Immature natural killer cell (primary cell): ENCODE data around the gene KATNB1. TPM values are rescaled to one million over a fixed set of nuclear protein-coding genes. Genes with fewer than 3 reads are reported as not detected.

ENCODE experiments used
- DNase-seq, 3 donors: peaks; one replicate each; pipeline ENCODE4 v3.0.0; 2022; ENCODE audit warnings: mixed read lengths in 1 of 3
- H3K27ac Mint-ChIP-seq, 6 donors: one replicate each; pipeline ENCODE4 v1.8.0; 2020; ENCODE audit warnings: mixed read lengths in 6 of 6, mild to moderate bottlenecking in 5 of 6, inconsistent platforms in 4 of 6, moderate library complexity in 3 of 6
- H3K27me3 Mint-ChIP-seq, 3 donors: one replicate each; pipeline ENCODE4 v1.8.0; 2020 to 2021; ENCODE audit warnings: low read depth in 3 of 3, mild to moderate bottlenecking in 3 of 3, mixed read lengths in 3 of 3, moderate library complexity in 3 of 3, inconsistent platforms in 1 of 3
- H3K36me3 Mint-ChIP-seq, 3 donors: one replicate each; pipeline ENCODE4 v1.8.0; 2020; ENCODE audit warnings: mixed read lengths in 3 of 3, inconsistent platforms in 2 of 3, mild to moderate bottlenecking in 2 of 3
- H3K4me1 Mint-ChIP-seq, 2 donors: one replicate each; pipeline ENCODE4 v1.8.0; 2020; ENCODE audit warnings: inconsistent platforms in 2 of 2, mild to moderate bottlenecking in 2 of 2, mixed read lengths in 2 of 2, moderate library complexity in 1 of 2
- H3K4me3 Mint-ChIP-seq, 5 donors: one replicate each; pipeline ENCODE4 v1.8.0; 2020; ENCODE audit warnings: mild to moderate bottlenecking in 5 of 5, mixed read lengths in 5 of 5, inconsistent platforms in 3 of 5, moderate library complexity in 3 of 5
- H3K9me3 Mint-ChIP-seq, 6 donors: one replicate each; pipeline ENCODE4 v1.8.0; 2020; ENCODE audit warnings: mild to moderate bottlenecking in 6 of 6, mixed read lengths in 6 of 6, inconsistent platforms in 4 of 6, moderate library complexity in 3 of 6
- polyA plus RNA-seq, 3 donors: library from polyadenylated mRNA; unstranded; fragments of 300-500 nt; fragmentation: Illumina TruSeq; gene quantifications; one replicate each; pipeline ENCODE4 v1.2.3, GENCODE V29; 2021

KATNB1 gene
- polyA plus RNA-seq, 3 donors from 2014 or later = 21.6 to 43.9 (median 43.1) TPM

DNA sequence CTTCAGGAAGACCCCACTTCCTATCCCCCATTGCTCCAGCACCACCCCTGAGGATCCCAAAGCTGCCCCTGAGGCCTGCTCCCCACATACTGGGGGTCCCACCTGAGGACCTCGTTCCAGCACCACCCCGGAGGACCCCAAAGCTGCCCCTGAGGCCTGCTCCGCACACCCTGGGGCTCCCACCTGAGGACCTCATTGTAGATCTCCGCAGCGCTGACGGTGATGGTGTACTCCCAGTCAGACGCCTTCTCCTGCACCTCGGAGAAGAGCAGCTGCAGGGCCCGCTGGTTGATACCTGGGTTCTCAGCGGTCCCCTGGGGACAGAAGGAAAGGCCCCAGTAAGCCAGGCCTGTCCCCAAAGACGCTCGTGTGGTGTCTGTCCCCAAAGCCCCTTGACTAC, 26.4 kb downstream of the KATNB1 start:
- Mint-ChIP-seq H3K4me3 (no peak overlapping the region), H3K27ac (peak overlapping the region in 3 of 6 donors; percentile 14 to 48 (median 18)), H3K9me3 (no peaks in the 10 kb centered on the region), H3K36me3 (peaks cover 0 to 7% (median 0%) of the 10 kb centered on the region in 3 donors), H3K4me1 (peaks cover 6 to 14% of the 10 kb centered on the region in 2 donors), H3K27me3 (no peaks in the 10 kb centered on the region)
- no peak for DNase-seq

DNA sequence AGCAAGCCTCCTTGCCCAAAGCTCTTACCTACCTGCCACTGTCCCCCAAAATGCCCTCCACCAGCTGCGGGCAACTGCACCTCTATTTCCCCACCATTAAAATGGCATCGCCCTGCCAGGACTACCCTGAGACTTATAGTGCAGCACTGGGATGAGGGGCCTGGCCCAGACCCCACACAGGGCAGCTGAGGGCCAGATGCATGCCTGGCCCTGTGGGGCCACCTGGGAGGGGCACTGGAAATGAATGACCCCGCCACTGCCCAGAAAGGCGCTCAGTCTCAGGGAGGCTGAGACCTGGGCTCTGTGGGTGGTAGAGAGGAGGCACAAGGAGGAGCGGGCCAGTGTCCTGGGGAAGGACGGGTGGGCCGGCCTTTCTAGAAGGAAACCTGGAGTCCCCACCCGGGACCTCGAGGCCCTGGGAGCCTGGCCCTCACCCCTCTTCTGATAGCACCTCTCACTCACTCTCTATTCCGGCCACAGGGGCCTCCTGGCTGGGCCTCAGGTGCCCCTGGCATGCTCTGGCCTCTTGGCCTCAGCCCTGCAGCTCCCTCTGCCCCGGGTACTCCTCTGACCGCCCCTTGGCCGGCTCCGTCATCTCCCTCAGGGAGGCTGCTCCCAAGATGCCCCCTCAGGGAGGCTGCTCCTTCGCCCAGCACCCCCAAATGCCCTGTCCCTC, 26.9 kb downstream of the KATNB1 start:
- H3K9me3 Mint-ChIP-seq = no peaks in the 10 kb centered on the region
- no peaks in the 10 kb centered on the region for H3K27me3 Mint-ChIP-seq
- no peak overlapping the region for H3K27ac Mint-ChIP-seq
- DNase-seq = no peak
- no peak overlapping the region for H3K4me3 Mint-ChIP-seq
- H3K4me1 Mint-ChIP-seq = peaks cover 6 to 10% of the 10 kb centered on the region in 2 donors
- peaks cover 0 to 8% (median 0%) of the 10 kb centered on the region in 3 donors for H3K36me3 Mint-ChIP-seq

DNA sequence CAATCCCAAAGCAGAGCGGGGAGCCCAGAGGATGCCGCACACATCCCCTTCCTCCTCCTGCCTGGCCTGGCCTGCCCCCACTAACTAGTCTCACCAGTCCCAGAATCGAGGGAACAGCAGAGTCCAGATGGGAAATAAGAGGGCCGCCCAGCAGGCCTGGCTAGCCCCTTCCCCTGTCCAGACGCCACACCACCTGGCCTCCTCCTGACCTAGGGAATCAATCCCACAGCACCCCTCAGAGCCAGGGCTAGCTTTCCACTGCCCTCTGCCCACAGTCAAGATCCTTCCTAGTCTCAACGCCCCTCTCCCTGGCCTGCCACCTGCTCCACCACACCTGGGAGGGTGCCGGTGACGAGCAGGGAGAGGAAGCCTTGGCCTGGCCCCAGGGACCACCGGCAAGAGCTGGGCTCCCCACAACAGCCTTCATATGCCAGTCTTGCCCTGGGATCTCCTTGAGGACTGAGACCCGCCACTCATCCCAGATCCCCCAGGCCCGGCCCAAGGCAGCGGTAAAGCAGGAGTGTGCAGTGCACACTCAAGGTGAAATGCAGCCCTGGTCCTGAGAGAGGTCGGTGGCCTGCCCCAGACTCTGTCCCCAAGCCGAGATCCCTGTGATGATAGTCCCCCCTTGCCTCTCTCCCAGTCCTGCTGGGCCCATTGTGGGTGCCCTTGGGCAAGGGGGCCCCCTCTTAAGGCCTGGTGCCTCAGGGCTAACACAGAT, 27.9 kb downstream of the KATNB1 start:
- H3K36me3 Mint-ChIP-seq = peaks cover 0 to 10% (median 2%) of the 10 kb centered on the region in 3 donors
- H3K4me3 Mint-ChIP-seq = no peak overlapping the region
- DNase-seq = no peak
- H3K9me3 Mint-ChIP-seq = no peaks in the 10 kb centered on the region
- H3K4me1 Mint-ChIP-seq = peaks cover 6% of the 10 kb centered on the region in 2 donors
- no peaks in the 10 kb centered on the region for H3K27me3 Mint-ChIP-seq
- no peak overlapping the region for H3K27ac Mint-ChIP-seq

DNA sequence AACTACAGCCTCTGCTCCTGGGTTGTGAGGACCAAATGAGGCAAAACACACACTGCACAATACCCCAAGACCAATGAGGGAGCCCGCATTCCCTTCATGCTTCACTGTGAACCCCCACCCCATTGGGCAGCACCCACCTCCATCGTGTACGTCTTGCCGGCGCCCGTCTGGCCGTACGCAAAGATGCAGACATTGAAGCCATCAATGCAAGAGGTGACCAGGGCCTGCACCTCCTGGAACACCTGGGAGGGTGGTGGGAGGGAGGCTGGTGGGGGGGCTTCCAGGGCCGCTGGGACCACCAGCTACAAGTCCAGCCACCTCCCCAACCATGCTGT, 28.4 kb downstream of the KATNB1 start:
- Mint-ChIP-seq H3K36me3 (peaks cover 0 to 11% (median 6%) of the 10 kb centered on the region in 3 donors), H3K27ac (no peak overlapping the region)

DNA sequence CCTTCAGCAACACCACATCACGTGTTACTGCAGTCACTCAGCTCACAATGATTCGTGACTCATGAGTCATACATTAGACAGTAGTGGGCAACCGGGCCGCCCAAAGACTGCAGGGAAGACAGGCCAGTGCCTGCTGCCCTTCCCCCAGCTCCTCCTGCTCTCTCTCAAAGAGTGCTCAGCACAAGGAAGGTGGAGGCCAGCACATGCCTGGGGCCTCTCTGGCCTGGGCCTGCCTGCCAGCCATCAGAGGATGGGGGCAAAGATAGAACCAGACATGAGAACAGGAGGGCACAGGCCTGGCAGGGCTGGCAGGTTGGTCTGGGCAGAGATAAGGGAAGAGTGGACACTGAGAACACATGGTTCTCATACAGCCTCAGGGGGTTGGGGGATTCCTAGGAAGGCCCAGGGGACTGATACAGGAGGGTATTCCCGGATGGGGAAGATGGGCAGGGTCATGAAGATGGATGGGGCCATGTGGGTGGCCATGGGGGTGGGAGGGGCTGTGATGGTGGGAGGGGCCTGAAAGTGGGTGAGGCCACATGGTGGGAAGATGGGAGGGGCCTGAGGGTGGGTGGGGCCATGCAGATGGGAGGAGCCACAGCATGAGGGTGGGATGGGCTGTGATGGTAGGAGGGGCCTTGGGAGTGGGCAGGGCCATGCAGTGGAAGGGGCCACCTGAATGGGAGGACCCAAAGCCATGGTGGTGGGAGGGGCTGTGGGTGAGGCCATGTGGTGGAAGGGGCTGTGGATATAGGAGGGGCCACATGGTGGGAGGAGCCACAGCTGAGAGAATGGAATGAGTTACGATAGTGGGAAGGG, 29.0 kb downstream of the KATNB1 start:
- no peaks in the 10 kb centered on the region for H3K27me3 Mint-ChIP-seq
- peak overlapping the region in 2 of 6 donors; percentile 17 to 45 for H3K27ac Mint-ChIP-seq
- peak; percentile 32 to 38 (median 37) for DNase-seq
- H3K9me3 Mint-ChIP-seq = no peaks in the 10 kb centered on the region
- peaks cover 0 to 5% of the 10 kb centered on the region in 2 donors for H3K4me1 Mint-ChIP-seq
- H3K36me3 Mint-ChIP-seq = peaks cover 0 to 11% (median 6%) of the 10 kb centered on the region in 3 donors
- H3K4me3 Mint-ChIP-seq = no peak overlapping the region

More for the DNA sequence above, 28.4 kb downstream of the KATNB1 start:
- DNase-seq = no peak
- peaks cover 2 to 6% of the 10 kb centered on the region in 2 donors for H3K4me1 Mint-ChIP-seq
- no peaks in the 10 kb centered on the region for H3K27me3 Mint-ChIP-seq
- H3K4me3 Mint-ChIP-seq = no peak overlapping the region
- no peaks in the 10 kb centered on the region for H3K9me3 Mint-ChIP-seq

DNA sequence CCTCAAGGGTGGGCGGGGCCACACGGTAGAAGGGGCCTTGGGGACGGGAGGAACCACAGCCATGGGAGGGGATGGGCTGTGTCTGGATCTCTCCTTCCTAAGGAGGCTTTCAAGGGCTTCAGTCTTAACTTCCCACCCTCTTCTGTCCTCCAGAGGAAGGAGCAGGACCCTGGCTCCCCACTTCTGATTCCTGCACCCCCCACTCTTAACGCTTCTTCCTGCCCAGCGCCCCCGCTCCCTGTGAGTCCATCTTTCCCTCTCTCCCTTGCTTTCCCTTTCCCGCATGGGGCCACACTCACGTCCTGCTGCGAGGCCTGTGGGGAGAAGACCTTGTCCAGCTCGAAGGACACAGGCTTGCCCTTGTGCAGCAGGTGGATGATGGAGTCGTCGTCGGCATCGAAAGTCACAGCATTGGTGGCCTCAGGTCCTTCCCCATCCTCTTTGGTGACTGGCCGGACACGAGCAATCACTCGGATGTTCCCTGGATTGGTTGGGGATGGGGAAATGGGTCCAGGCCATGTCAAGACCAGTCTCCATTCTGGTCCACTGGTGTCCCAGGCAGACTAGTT, 29.7 kb downstream of the KATNB1 start:
- peaks cover 0 to 6% (median 6%) of the 10 kb centered on the region in 3 donors for H3K36me3 Mint-ChIP-seq
- H3K9me3 Mint-ChIP-seq = no peaks in the 10 kb centered on the region
- no peaks in the 10 kb centered on the region for H3K27me3 Mint-ChIP-seq
- H3K4me3 Mint-ChIP-seq = no peak overlapping the region
- no peaks in the 10 kb centered on the region for H3K4me1 Mint-ChIP-seq
- no peak overlapping the region for H3K27ac Mint-ChIP-seq
- DNase-seq = no peak

- Mint-ChIP-seq H3K4me3 (no peak overlapping the region), H3K4me1 (no peaks in the 10 kb centered on the region), H3K27ac (no peak overlapping the region), H3K27me3 (peaks cover 0 to 4% (median 0%) of the 10 kb centered on the region in 3 donors), H3K9me3 (no peaks in the 10 kb centered on the region), H3K36me3 (peaks cover 0 to 9% (median 6%) of the 10 kb centered on the region in 3 donors)
- DNase-seq = no peak
Observed at GRCh38 chr16:57766714-57767348, 31.3 kb downstream of the KATNB1 start.

DNA sequence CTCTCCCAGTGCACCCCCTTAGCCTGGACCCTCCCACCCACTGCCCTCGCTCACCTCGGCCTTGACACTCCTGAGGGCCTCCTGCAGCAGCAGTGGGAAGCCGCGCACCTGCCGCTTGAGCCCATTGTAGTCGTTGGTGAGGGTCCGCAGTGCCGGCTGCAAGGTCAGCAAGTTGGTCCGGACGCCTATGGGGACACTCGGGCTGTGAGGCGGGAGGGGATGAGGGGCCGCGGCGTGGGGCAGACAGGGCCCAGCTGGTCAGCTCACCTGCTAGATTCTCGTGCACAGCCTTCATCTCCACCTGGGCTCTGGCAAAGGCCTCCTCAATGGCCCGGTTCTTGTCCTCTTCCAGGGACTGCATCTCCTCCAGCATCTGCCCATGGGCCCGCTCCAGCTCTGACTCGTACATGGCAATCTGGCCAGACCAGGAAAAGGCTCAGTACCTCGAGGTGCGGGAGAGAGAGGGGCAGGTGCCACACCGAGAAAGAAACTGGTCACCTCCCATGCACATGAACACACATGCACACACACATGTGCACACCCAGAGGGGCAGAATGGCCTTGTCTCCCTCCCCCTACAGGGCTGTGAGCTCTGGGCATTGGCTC, 34.1 kb downstream of the KATNB1 start:
- H3K36me3 Mint-ChIP-seq = peaks cover 0 to 9% (median 6%) of the 10 kb centered on the region in 3 donors
- H3K4me3 Mint-ChIP-seq = no peak overlapping the region
- no peak for DNase-seq
- H3K4me1 Mint-ChIP-seq = no peaks in the 10 kb centered on the region
- H3K27me3 Mint-ChIP-seq = peaks cover 0 to 4% (median 0%) of the 10 kb centered on the region in 3 donors
- H3K9me3 Mint-ChIP-seq = no peaks in the 10 kb centered on the region
- no peak overlapping the region for H3K27ac Mint-ChIP-seq

GRCh38 chr16:57770361-57770760, 34.8 kb downstream of the KATNB1 start:
- peaks cover 0 to 4% (median 0%) of the 10 kb centered on the region in 3 donors for H3K27me3 Mint-ChIP-seq
- no peak for DNase-seq
- no peak overlapping the region for H3K27ac Mint-ChIP-seq
- no peaks in the 10 kb centered on the region for H3K4me1 Mint-ChIP-seq
- peaks cover 0 to 9% (median 6%) of the 10 kb centered on the region in 3 donors for H3K36me3 Mint-ChIP-seq
- H3K9me3 Mint-ChIP-seq = no peaks in the 10 kb centered on the region
- no peak overlapping the region for H3K4me3 Mint-ChIP-seq

- Mint-ChIP-seq H3K27me3 (peaks cover 0 to 4% (median 0%) of the 10 kb centered on the region in 3 donors), H3K36me3 (peaks cover 0 to 10% (median 6%) of the 10 kb centered on the region in 3 donors), H3K9me3 (no peaks in the 10 kb centered on the region), H3K27ac (no peak overlapping the region), H3K4me3 (no peak overlapping the region), H3K4me1 (no peaks in the 10 kb centered on the region)
- DNase-seq = no peak
Observed at GRCh38 chr16:57771141-57771785, 35.7 kb downstream of the KATNB1 start.

DNA sequence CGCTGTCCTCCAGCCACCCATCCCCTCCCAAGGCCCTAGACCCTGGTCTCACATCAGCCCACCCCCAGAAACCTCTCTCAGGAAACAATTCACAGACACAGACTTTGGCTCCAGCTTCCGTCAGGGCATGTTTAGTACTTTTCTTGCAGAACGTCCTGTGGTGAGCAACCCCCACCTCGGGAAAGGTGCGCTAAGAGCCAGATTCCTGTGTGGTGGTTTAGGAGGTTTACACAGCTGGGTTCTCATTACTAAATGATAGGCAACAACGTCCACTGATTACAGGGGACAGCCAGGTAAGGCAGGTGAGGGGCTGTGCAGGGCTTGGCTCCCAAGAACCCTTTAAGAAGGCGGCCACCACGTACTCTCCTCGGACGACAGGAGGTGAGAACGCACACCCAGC, 37.4 kb downstream of the KATNB1 start:
- no peaks in the 10 kb centered on the region for H3K4me1 Mint-ChIP-seq
- no peaks in the 10 kb centered on the region for H3K9me3 Mint-ChIP-seq
- H3K27ac Mint-ChIP-seq = no peak overlapping the region
- H3K4me3 Mint-ChIP-seq = no peak overlapping the region
- H3K27me3 Mint-ChIP-seq = peaks cover 0 to 4% (median 0%) of the 10 kb centered on the region in 3 donors
- DNase-seq = no peak
- H3K36me3 Mint-ChIP-seq = peaks cover 0 to 10% (median 9%) of the 10 kb centered on the region in 3 donors

GRCh38 chr16:57773655-57774295, 38.2 kb downstream of the KATNB1 start:
- Mint-ChIP-seq H3K27ac (no peak overlapping the region), H3K4me1 (no peaks in the 10 kb centered on the region), H3K27me3 (peaks cover 0 to 4% (median 0%) of the 10 kb centered on the region in 3 donors), H3K9me3 (no peaks in the 10 kb centered on the region), H3K4me3 (no peak overlapping the region), H3K36me3 (peaks cover 0 to 10% (median 9%) of the 10 kb centered on the region in 3 donors)
- no peak for DNase-seq
